Mesothelial cell of epicardium (in vitro differentiated cells): ENCODE measurements around the gene DGUOK. TPM values are rescaled to one million over a fixed set of nuclear protein-coding genes. Genes with fewer than 3 reads are reported as not detected.

ENCODE experiments used
- DNase-seq, 2 experiments: peaks; one replicate each; pipeline ENCODE4 v3.0.0; 2021; ENCODE audit warnings: low spot score in 2 of 2; ENCODE audit not compliant: unreplicated experiment in 2 of 2
- H3K27ac Mint-ChIP-seq: 2 replicates; pipeline ENCODE4 v1.8.0; 2021; ENCODE audit warnings: mixed read lengths
- H3K27me3 Mint-ChIP-seq: 2 replicates; pipeline ENCODE4 v1.8.0; 2021; ENCODE audit warnings: low read depth, mixed read lengths
- H3K36me3 Mint-ChIP-seq: 2 replicates; pipeline ENCODE4 v1.8.0; 2021; ENCODE audit warnings: mixed read lengths
- H3K4me1 Mint-ChIP-seq: 2 replicates; pipeline ENCODE4 v1.8.0; 2021; ENCODE audit warnings: mixed read lengths
- H3K4me3 Mint-ChIP-seq: 2 replicates; pipeline ENCODE4 v1.8.0; 2021; ENCODE audit warnings: mild to moderate bottlenecking, moderate library complexity, mixed read lengths
- H3K9me3 Mint-ChIP-seq: 2 replicates; pipeline ENCODE4 v1.8.0; 2021; ENCODE audit warnings: mixed read lengths
- CTCF ChIP-seq: fragments of 200-600 bp; sonication (generic); IDR thresholded peaks from one replicate; pipeline ENCODE4 v1.5.0; 2021; ENCODE audit warnings: antibody characterized with exemption; ENCODE audit not compliant: unreplicated experiment
- total RNA-seq: library from RNA; stranded (reverse); gene quantifications from 3 replicates; pipeline ENCODE4 v1.2.1, GENCODE V29; 2021

The DGUOK gene
- total RNA-seq, 1 donor from 2014 or later, result 69.5 TPM

DNA sequence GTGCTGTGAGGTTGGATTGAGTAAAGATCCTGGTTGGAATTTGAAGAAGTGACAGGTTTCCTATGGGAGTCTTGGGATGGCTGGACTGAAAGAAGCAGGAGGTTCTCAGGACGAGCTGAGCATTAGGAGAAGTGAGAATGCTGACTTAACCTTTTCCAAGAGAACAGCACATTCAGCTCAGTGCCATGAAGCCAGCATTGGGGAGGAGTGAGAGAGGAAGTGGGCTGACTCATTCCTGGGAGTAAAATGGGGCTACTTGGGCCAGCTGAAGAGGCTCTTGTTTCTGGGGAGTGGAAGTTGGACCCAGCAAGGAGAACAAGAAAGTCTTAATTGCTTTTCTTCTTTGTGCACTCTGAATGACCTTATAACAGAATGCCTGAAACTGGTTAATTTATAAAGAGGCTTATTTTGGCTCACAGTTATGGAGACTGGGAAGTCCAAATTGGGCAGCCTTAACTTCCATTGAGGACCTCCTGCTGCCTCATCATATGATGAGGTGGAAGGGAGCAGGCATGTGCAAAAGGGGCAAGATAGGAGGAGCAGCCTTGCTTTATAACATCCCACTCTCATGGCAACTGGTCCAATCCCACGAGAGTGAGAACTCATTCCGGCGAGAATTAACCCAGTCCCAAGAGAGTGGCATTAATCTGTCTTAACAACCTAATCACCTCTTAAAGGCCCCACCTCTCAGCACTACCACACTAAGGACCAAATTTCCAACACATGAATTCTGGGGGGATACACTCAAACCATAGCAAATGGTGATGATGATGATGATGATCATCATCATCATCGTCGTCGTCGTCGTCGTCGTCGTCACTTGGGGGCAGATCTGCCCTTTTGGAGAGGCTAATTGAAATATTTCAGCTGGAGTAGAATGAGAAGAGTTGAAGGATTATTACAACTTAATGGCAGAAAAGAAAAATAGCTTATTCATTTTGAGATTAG lies 26.1 kb downstream of the DGUOK start:
- Mint-ChIP-seq H3K4me3 (no peak overlapping the region), H3K27me3 (no peaks in the 10 kb centered on the region), H3K4me1 (peaks cover 20% of the 10 kb centered on the region), H3K36me3 (peaks cover 40% of the 10 kb centered on the region), H3K27ac (no peak overlapping the region), H3K9me3 (no peaks in the 10 kb centered on the region)
- TF ChIP-seq CTCF, result no peak
- DNase-seq, result no peak

- Mint-ChIP-seq H3K4me1 (peaks cover 25% of the 10 kb centered on the region), H3K4me3 (no peak overlapping the region), H3K36me3 (peaks cover 48% of the 10 kb centered on the region), H3K27ac (peak overlapping the region; percentile 83), H3K27me3 (no peaks in the 10 kb centered on the region), H3K9me3 (no peaks in the 10 kb centered on the region)
- no peak for TF ChIP-seq CTCF
- no peak for DNase-seq
Measured at GRCh38 chr2:73956218-73956865, 29.7 kb downstream of the DGUOK start.

GRCh38 chr2:73961274-73961673 lies 34.6 kb downstream of the DGUOK start:
- H3K27ac Mint-ChIP-seq, result no peak overlapping the region
- no peak for TF ChIP-seq CTCF
- peaks cover 39% of the 10 kb centered on the region for H3K36me3 Mint-ChIP-seq
- H3K9me3 Mint-ChIP-seq, result peaks cover 7% of the 10 kb centered on the region
- no peak overlapping the region for H3K4me3 Mint-ChIP-seq
- H3K4me1 Mint-ChIP-seq, result peaks cover 15% of the 10 kb centered on the region
- H3K27me3 Mint-ChIP-seq, result no peaks in the 10 kb centered on the region
- DNase-seq, result no peak

- Mint-ChIP-seq H3K27me3 (no peaks in the 10 kb centered on the region), H3K36me3 (peaks cover 34% of the 10 kb centered on the region), H3K27ac (no peak overlapping the region), H3K9me3 (peaks cover 7% of the 10 kb centered on the region), H3K4me3 (no peak overlapping the region), H3K4me1 (peaks cover 8% of the 10 kb centered on the region)
- no peak for TF ChIP-seq CTCF
- DNase-seq, result no peak
Measured at GRCh38 chr2:73961823-73962615, 35.3 kb downstream of the DGUOK start.

GRCh38 chr2:73962798-73963197 lies 36.1 kb downstream of the DGUOK start:
- no peak for DNase-seq
- Mint-ChIP-seq H3K4me1 (peaks cover 4% of the 10 kb centered on the region), H3K27ac (no peak overlapping the region), H3K36me3 (peaks cover 33% of the 10 kb centered on the region), H3K4me3 (no peak overlapping the region), H3K27me3 (no peaks in the 10 kb centered on the region), H3K9me3 (peaks cover 7% of the 10 kb centered on the region)
- no peak for TF ChIP-seq CTCF
